Liver (tissue), 9 donors: ENCODE data around the gene PCNX4. TPM values are rescaled to one million over a fixed set of nuclear protein-coding genes. Genes with fewer than 3 reads are reported as not detected.

ENCODE experiments used
- DNase-seq: peaks from one replicate; pipeline ENCODE4 v3.0.0-alpha.2; 2017; ENCODE audit warnings: low spot score
- H3K27ac ChIP-seq, 2 donors: one replicate each; pipeline ENCODE4 v1.7.0; 2013; ENCODE audit warnings: inconsistent platforms in 2 of 2, low read length in 2 of 2, control low read depth in 1 of 2, low read depth in 1 of 2, mild to moderate bottlenecking in 1 of 2
- H3K27me3 ChIP-seq, 4 donors: one replicate each; pipeline versions ENCODE4 v1.6.1 to v1.7.0; 2013; ENCODE audit warnings: low read length in 3 of 4, inconsistent platforms in 1 of 4, mild to moderate bottlenecking in 1 of 4, moderate library complexity in 1 of 4; ENCODE audit not compliant: control insufficient read depth in 4 of 4, insufficient read depth in 4 of 4
- H3K36me3 ChIP-seq, 4 donors: one replicate each; pipeline versions ENCODE4 v1.6.1 to v1.7.0; 2013; ENCODE audit warnings: low read length in 3 of 4, mild to moderate bottlenecking in 3 of 4, low read depth in 1 of 4, moderate library complexity in 1 of 4; ENCODE audit not compliant: control insufficient read depth in 4 of 4, insufficient read depth in 3 of 4
- H3K4me1 ChIP-seq, 4 donors: one replicate each; pipeline versions ENCODE4 v1.6.1 to v1.7.0; 2013; ENCODE audit warnings: low read length in 3 of 4, mild to moderate bottlenecking in 3 of 4, moderate library complexity in 1 of 4; ENCODE audit not compliant: control insufficient read depth in 4 of 4, insufficient read depth in 4 of 4
- H3K4me3 ChIP-seq, 3 donors: one replicate each; pipeline versions ENCODE4 v1.6.1 to v1.7.0; 2013; ENCODE audit warnings: low read length in 3 of 3, control low read depth in 1 of 3, low read depth in 1 of 3, mild to moderate bottlenecking in 1 of 3
- H3K9ac ChIP-seq, 2 donors: one replicate each; pipeline ENCODE4 v1.7.0; 2013; ENCODE audit warnings: low read length in 2 of 2, mild to moderate bottlenecking in 2 of 2, moderate library complexity in 2 of 2, control low read depth in 1 of 2, low read depth in 1 of 2
- H3K9me3 ChIP-seq, 4 donors: one replicate each; pipeline versions ENCODE4 v1.6.1 to v1.7.0; 2013; ENCODE audit warnings: low read length in 3 of 4; ENCODE audit not compliant: control insufficient read depth in 4 of 4
- EGR1 ChIP-seq, 2 donors: IDR thresholded peaks; 2 replicates each; pipeline ENCODE4 v1.6.1; 2016 to 2018; ENCODE audit warnings: antibody characterized with exemption in 2 of 2, low read depth in 2 of 2
- FOXA1 ChIP-seq: IDR thresholded peaks from 2 replicates; pipeline ENCODE4 v1.6.1; 2016; ENCODE audit warnings: antibody characterized with exemption
- GABPA ChIP-seq, 2 donors: IDR thresholded peaks in 1 of 2; conservative IDR thresholded peaks in 1 of 2; 2 replicates each; pipeline ENCODE4 v1.6.1; 2016; ENCODE audit warnings: antibody characterized with exemption in 2 of 2, mild to moderate bottlenecking in 1 of 2, moderate library complexity in 1 of 2
- HNF4G ChIP-seq: IDR thresholded peaks from 2 replicates; pipeline ENCODE4 v1.6.1; 2016; ENCODE audit warnings: antibody characterized with exemption
- NR2F2 ChIP-seq: IDR thresholded peaks from 2 replicates; pipeline ENCODE4 v1.6.1; 2016; ENCODE audit warnings: antibody characterized with exemption
- RAD21 ChIP-seq, 2 donors: IDR thresholded peaks; 2 replicates each; pipeline ENCODE4 v1.6.1; 2016; ENCODE audit warnings: antibody characterized with exemption in 2 of 2, mild to moderate bottlenecking in 2 of 2
- RXRA ChIP-seq, 2 donors: IDR thresholded peaks; 2 replicates each; pipeline ENCODE4 v1.6.1; 2017 to 2018; ENCODE audit warnings: antibody characterized with exemption in 2 of 2, mild to moderate bottlenecking in 1 of 2
- SP1 ChIP-seq: IDR thresholded peaks from 2 replicates; pipeline ENCODE4 v1.6.1; 2018; ENCODE audit warnings: antibody characterized with exemption, mild to moderate bottlenecking
- TAF1 ChIP-seq: conservative IDR thresholded peaks from 2 replicates; pipeline ENCODE4 v1.6.1; 2016; ENCODE audit warnings: antibody characterized with exemption, mild to moderate bottlenecking
- YY1 ChIP-seq: IDR thresholded peaks from 2 replicates; pipeline ENCODE4 v1.6.1; 2016; ENCODE audit warnings: antibody characterized with exemption, mild to moderate bottlenecking
- WGBS: extraction: QIAGEN DNeasy Blood & Tissue Kit; methylation state at CpG from one replicate; pipeline ENCODE4 v1.1.7; 2013; 5-methylcytosine and 5-hydroxymethylcytosine counted together
- polyA plus RNA-seq, 2 donors: library from polyadenylated mRNA; stranded (reverse) in 1 of 2; unstranded in 1 of 2; fragments of 200-250 nt in 1 of 2; fragments of >200 nt in 1 of 2; fragmentation: Nextera tagmentation in 1 of 2; extraction: Ambion mirVana in 1 of 2; gene quantifications; one replicate each; pipeline versions ENCODE4 v1.2.1 to v1.2.3, GENCODE V29; 2013 to 2015
- total RNA-seq, 2 donors: library from RNA; depleted of rRNA; stranded (reverse); fragments of >200 nt; gene quantifications; one replicate each; pipeline ENCODE4 v1.2.3, GENCODE V29; 2014
- TF ChIP-seq, protein P1 (sequence below): IDR thresholded peaks from 2 replicates; pipeline ENCODE4 v1.6.1; 2016; ENCODE audit warnings: antibody characterized with exemption
- TF ChIP-seq, protein P2 (sequence below): IDR thresholded peaks from 2 replicates; pipeline ENCODE4 v1.6.1; 2016; ENCODE audit warnings: antibody characterized with exemption
- TF ChIP-seq, protein P3 (sequence below): fragments of 150-350 bp; IDR thresholded peaks from 2 replicates; pipeline ENCODE4 v1.5.1; 2017; ENCODE audit warnings: improper control_type of control experiment, low read depth, low read length; ENCODE audit not compliant: missing input control
- TF ChIP-seq, protein P4 (sequence below): IDR thresholded peaks from 2 replicates; pipeline ENCODE4 v1.6.1; 2016; ENCODE audit warnings: antibody characterized with exemption, mild to moderate bottlenecking
- donor health status: healthy.
- donor health status: healthy.
- donor health status: healthy.
- donor health status: healthy.
- donor health status: healthy.

PCNX4 gene
- total and polyA plus RNA-seq, 4 donors = 5.4 to 30.6 (median 14.1) TPM

DNA sequence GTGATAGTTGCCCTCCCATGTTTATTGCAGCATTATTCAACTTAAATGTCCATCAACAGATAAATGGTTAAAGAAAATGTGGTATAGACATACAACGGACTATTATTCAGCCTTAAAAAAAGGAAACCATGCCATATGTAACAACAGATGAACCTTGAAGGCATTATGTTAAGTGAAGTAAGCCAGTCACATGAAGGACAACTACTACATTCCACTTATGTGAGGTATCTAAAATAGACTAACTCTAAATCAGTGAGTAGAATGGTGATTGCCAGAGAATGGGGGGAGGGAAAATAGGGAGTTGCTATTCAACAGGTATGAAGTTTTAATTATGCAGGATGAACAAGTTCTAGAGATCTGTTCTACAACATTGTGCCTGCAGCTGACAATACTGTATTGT is 10.1 kb downstream of the PCNX4 start:
- H3K4me1 ChIP-seq = no peaks in the 10 kb centered on the region
- no peak overlapping the region for H3K27ac ChIP-seq
- H3K36me3 ChIP-seq = peaks cover 0 to 2% (median 0%) of the 10 kb centered on the region in 4 donors
- 94% methylated on average over 1 of the region's 1 CpG for WGBS
- H3K9me3 ChIP-seq = no peaks in the 10 kb centered on the region
- no peak for DNase-seq
- H3K9ac ChIP-seq = no peak overlapping the region
- TF ChIP-seq YY1 = no peak
- TF ChIP-seq, protein P1, sequence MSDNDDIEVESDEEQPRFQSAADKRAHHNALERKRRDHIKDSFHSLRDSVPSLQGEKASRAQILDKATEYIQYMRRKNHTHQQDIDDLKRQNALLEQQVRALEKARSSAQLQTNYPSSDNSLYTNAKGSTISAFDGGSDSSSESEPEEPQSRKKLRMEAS = no peak
- TF ChIP-seq EGR1 (IDR thresholded peaks at IDR 0.05; ENCODE audit: low read depth in 2 of 2) = no peak
- TF ChIP-seq, protein P2, sequence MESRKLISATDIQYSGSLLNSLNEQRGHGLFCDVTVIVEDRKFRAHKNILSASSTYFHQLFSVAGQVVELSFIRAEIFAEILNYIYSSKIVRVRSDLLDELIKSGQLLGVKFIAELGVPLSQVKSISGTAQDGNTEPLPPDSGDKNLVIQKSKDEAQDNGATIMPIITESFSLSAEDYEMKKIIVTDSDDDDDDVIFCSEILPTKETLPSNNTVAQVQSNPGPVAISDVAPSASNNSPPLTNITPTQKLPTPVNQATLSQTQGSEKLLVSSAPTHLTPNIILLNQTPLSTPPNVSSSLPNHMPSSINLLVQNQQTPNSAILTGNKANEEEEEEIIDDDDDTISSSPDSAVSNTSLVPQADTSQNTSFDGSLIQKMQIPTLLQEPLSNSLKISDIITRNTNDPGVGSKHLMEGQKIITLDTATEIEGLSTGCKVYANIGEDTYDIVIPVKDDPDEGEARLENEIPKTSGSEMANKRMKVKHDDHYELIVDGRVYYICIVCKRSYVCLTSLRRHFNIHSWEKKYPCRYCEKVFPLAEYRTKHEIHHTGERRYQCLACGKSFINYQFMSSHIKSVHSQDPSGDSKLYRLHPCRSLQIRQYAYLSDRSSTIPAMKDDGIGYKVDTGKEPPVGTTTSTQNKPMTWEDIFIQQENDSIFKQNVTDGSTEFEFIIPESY = no peak
- no peak for TF ChIP-seq GABPA (IDR thresholded peaks at IDR 0.05 in 1 of 2, conservative IDR thresholded peaks at IDR 0.05 in 1 of 2)
- no peak for TF ChIP-seq NR2F2
- TF ChIP-seq, protein P3, sequence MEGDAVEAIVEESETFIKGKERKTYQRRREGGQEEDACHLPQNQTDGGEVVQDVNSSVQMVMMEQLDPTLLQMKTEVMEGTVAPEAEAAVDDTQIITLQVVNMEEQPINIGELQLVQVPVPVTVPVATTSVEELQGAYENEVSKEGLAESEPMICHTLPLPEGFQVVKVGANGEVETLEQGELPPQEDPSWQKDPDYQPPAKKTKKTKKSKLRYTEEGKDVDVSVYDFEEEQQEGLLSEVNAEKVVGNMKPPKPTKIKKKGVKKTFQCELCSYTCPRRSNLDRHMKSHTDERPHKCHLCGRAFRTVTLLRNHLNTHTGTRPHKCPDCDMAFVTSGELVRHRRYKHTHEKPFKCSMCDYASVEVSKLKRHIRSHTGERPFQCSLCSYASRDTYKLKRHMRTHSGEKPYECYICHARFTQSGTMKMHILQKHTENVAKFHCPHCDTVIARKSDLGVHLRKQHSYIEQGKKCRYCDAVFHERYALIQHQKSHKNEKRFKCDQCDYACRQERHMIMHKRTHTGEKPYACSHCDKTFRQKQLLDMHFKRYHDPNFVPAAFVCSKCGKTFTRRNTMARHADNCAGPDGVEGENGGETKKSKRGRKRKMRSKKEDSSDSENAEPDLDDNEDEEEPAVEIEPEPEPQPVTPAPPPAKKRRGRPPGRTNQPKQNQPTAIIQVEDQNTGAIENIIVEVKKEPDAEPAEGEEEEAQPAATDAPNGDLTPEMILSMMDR = no peak
- TF ChIP-seq RAD21 (IDR thresholded peaks at IDR 0.05) = no peak
- no peak for TF ChIP-seq FOXA1
- TF ChIP-seq TAF1 = no peak
- TF ChIP-seq, protein P4, sequence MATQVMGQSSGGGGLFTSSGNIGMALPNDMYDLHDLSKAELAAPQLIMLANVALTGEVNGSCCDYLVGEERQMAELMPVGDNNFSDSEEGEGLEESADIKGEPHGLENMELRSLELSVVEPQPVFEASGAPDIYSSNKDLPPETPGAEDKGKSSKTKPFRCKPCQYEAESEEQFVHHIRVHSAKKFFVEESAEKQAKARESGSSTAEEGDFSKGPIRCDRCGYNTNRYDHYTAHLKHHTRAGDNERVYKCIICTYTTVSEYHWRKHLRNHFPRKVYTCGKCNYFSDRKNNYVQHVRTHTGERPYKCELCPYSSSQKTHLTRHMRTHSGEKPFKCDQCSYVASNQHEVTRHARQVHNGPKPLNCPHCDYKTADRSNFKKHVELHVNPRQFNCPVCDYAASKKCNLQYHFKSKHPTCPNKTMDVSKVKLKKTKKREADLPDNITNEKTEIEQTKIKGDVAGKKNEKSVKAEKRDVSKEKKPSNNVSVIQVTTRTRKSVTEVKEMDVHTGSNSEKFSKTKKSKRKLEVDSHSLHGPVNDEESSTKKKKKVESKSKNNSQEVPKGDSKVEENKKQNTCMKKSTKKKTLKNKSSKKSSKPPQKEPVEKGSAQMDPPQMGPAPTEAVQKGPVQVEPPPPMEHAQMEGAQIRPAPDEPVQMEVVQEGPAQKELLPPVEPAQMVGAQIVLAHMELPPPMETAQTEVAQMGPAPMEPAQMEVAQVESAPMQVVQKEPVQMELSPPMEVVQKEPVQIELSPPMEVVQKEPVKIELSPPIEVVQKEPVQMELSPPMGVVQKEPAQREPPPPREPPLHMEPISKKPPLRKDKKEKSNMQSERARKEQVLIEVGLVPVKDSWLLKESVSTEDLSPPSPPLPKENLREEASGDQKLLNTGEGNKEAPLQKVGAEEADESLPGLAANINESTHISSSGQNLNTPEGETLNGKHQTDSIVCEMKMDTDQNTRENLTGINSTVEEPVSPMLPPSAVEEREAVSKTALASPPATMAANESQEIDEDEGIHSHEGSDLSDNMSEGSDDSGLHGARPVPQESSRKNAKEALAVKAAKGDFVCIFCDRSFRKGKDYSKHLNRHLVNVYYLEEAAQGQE = no peak
- no peak for TF ChIP-seq HNF4G
- H3K27me3 ChIP-seq = no peaks in the 10 kb centered on the region
- H3K4me3 ChIP-seq = no peak overlapping the region

DNA sequence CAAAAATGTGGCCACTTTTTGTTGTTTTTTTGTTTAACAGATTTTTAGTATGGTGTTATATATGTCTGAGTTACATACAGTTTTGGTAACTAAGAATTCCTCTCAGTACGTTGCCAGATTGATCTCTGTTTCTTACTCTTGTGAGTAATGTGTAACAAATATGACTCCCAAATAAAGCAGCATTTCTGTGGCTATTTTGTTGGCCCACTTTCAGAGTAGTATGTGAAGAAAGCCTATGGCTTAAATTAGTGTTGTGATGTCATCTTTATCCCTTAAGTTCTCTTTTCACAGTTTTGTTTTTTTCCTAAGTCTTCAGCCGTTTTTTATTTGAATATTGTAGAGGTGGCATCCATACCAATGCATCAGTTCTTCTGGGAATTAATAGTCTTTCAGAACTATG is 10.7 kb downstream of the PCNX4 start:
- Histone ChIP-seq H3K4me1 (no peaks in the 10 kb centered on the region), H3K36me3 (peaks cover 0 to 2% (median 0%) of the 10 kb centered on the region in 4 donors), H3K4me3 (no peak overlapping the region), H3K27ac (no peak overlapping the region), H3K9ac (no peak overlapping the region), H3K27me3 (no peaks in the 10 kb centered on the region), H3K9me3 (no peaks in the 10 kb centered on the region)
- WGBS = 81% methylated on average over 2 of the region's 2 CpGs
- DNase-seq = no peak
- TF ChIP-seq NR2F2 (no peak), SP1 (no peak), RXRA (IDR thresholded peaks at IDR 0.05) (no peak)
